Measurements from ENCODE around the gene EID2. TPM values are rescaled to one million over a fixed set of nuclear protein-coding genes. Genes with fewer than 3 reads are reported as not detected.

EID2 gene
- total and polyA plus RNA-seq, 2 of the 8 experiments (the other 6 are each of a cell fraction or from before 2014, with no cell fraction given) = 7.8 to 29.6 TPM

DNA sequence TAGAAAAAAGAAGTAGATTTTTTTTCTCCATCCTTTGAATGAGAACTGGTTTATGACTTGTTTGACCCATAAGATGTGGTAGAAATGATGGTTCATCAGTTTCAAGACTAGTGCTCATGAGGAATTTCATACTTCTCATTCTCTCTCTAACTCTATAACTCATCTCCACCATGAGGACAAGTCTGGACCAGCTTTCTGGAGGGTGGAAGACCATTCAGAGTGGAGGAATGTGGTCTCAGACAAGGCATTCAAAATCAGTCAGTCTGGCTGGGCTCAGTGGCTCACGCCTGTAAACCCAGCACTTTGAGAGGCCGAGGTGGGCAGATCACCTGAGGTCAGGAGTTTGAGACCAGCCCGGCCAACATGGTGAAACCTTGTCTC, 3.5 kb upstream of the EID2 start:
- H3K4ac ChIP-seq (replicated peaks; ENCODE audit: insufficient read length, low read depth, low read length) = no peak overlapping the region
- no peaks in the 10 kb centered on the region for H3K9me3 ChIP-seq (ENCODE audit: insufficient read depth in 2 of 2, low read depth in 1 of 2, low read length in 1 of 2)
- H3K23ac ChIP-seq (ENCODE audit: insufficient read length) = no peak overlapping the region
- no peaks in the 10 kb centered on the region for H4K20me1 ChIP-seq (replicated peaks in 1 of 2; ENCODE audit: control insufficient read depth in 1 of 2, insufficient read depth in 2 of 2, low read length in 2 of 2)
- H3K14ac ChIP-seq (ENCODE audit: insufficient read length) = no peak overlapping the region
- H2BK120ac ChIP-seq (replicated peaks; ENCODE audit: low read depth, low read length) = no peak overlapping the region
- no peak overlapping the region for H3K56ac ChIP-seq (replicated peaks; ENCODE audit: insufficient read length, low read depth, low read length)
- peaks cover 0 to 10% of the 10 kb centered on the region in 2 experiments; a peak in 2 of 4 replicates for H3K79me2 ChIP-seq (ENCODE audit: control insufficient read depth in 1 of 2, insufficient read depth in 2 of 2, low read length in 2 of 2)
- no peak overlapping the region for H4K5ac ChIP-seq (ENCODE audit: insufficient read length, low read depth, low read length)
- H4K8ac ChIP-seq (ENCODE audit: extremely low read depth, insufficient read depth, low read length) = no peak overlapping the region
- H3K23me2 ChIP-seq (ENCODE audit: low read depth, low read length) = peaks cover 2% of the 10 kb centered on the region
- ChIA-PET CTCF (ENCODE audit: partially characterized antibody) (interaction anchor here (0.6 to 2.4 kb wide), 5 partner anchors 10 to 129 kb away, joined by 3 to 11 read pairs (median 3); partner anchors contain the start of gene EID2B), POLR2A (ENCODE audit: partially characterized antibody) (no interaction called here)
- H2BK5ac ChIP-seq (ENCODE audit: low read depth, low read length) = no peak overlapping the region
- WGBS, 2 experiments (ENCODE audit: extremely low coverage in 1 of 2, insufficient coverage in 1 of 2, insufficient read length in 1 of 2, insufficient replicate concordance in 2 of 2, low coverage in 1 of 2, low lambda C conversion rate in 2 of 2, missing lambda C conversion rate in 1 of 2) = 63% methylated on average over 3 of the region's 3 CpGs; no CpG with 5 or more reads in 1 of the 2 experiments
- H3K9ac ChIP-seq (replicated peaks in 1 of 4; ENCODE audit: extremely low read depth in 1 of 4, low read depth in 3 of 4, low read length in 3 of 4) = no peak overlapping the region
- no peaks in the 10 kb centered on the region for H3K79me1 ChIP-seq (ENCODE audit: low read depth, low read length)
- H3K4me3 ChIP-seq (ENCODE audit: extremely low read depth in 1 of 4, insufficient read depth in 2 of 4, low read depth in 3 of 4, low read length in 4 of 4) = no peak overlapping the region
- H3K4me1 ChIP-seq (replicated peaks in 1 of 4; ENCODE audit: control insufficient read depth in 3 of 4, insufficient read depth in 4 of 4, low read length in 3 of 4) = peaks cover 0 to 4% (median under 1%) of the 10 kb centered on the region in 4 experiments; a peak in 4 of 7 replicates
- H2BK15ac ChIP-seq (ENCODE audit: low read length) = no peak overlapping the region
- H3K36me3 ChIP-seq (ENCODE audit: control insufficient read depth in 2 of 4, insufficient read depth in 4 of 4, low read length in 3 of 4) = no peaks in the 10 kb centered on the region
- no peak overlapping the region for H2AK5ac ChIP-seq (ENCODE audit: low read depth, low read length)
- no peaks in the 10 kb centered on the region for H3K27me3 ChIP-seq (replicated peaks in 1 of 4; ENCODE audit: control insufficient read depth in 3 of 4, extremely low read depth in 1 of 4, insufficient read depth in 3 of 4, low read length in 3 of 4)
- DNase-seq (ENCODE audit: low read depth in 1 of 2, low spot score in 2 of 2) = no peak
- no peak overlapping the region for H3K27ac ChIP-seq (ENCODE audit: low read depth, low read length)
- no peak for TF ChIP-seq HDAC6 (IDR thresholded peaks at IDR 0.05; ENCODE audit: low read depth, low read length)
- no peak for TF ChIP-seq RXRA (IDR thresholded peaks at IDR 0.05; ENCODE audit: insufficient read depth, low read depth, low read length)
- TF ChIP-seq POLR2A (IDR thresholded peaks at IDR 0.05; ENCODE audit: control extremely low read depth in 1 of 2, low read depth in 2 of 2, low read length in 2 of 2) = no peak
- no peak for TF ChIP-seq SP2 (IDR thresholded peaks at IDR 0.05; ENCODE audit: low read length)
- TF ChIP-seq EZH2 (IDR thresholded peaks at IDR 0.05; ENCODE audit: low read depth, low read length, severe bottlenecking) = no peak
- TF ChIP-seq SUZ12 (IDR thresholded peaks at IDR 0.05; ENCODE audit: low read length) = no peak
- no peak for TF ChIP-seq TEAD4 (IDR thresholded peaks at IDR 0.05; ENCODE audit: low read depth, low read length)
- TF ChIP-seq EGR1 (IDR thresholded peaks at IDR 0.05; ENCODE audit: borderline replicate concordance, low read depth, low read length) = no peak
- H3K4me2 ChIP-seq (ENCODE audit: insufficient read depth in 1 of 2, low read depth in 2 of 2, low read length in 2 of 2) = no peak overlapping the region
- no peak overlapping the region for H3K18ac ChIP-seq (ENCODE audit: extremely low read depth, low read length)
- H2BK20ac ChIP-seq (ENCODE audit: low read length) = no peak overlapping the region
- no peak overlapping the region for H2BK12ac ChIP-seq (ENCODE audit: low read depth, low read length)
- no peak for FAIRE-seq
- no peak overlapping the region for H2AFZ ChIP-seq (ENCODE audit: low read length)
- H4K91ac ChIP-seq (replicated peaks; ENCODE audit: insufficient read length, low read length) = no peak overlapping the region
